Fibroblast of the aortic adventitia (primary cell): ENCODE data around the gene CCM2. TPM values are rescaled to one million over a fixed set of nuclear protein-coding genes. Genes with fewer than 3 reads are reported as not detected.
A peak's percentile ranks its signal among the peaks of the same experiment; 100 is the strongest.
"Not testable (repeated sequence)": the region's sequence is repeated elsewhere in the genome, so short reads cannot be mapped to it uniquely, and the experiment has no call there.

Experiments used
- DNase-seq: peaks from one replicate; pipeline ENCODE4 v3.0.0-alpha.2; 2010; ENCODE audit warnings: low read depth
- H3K4me3 ChIP-seq: 2 replicates; pipeline ENCODE4 v1.5.1; 2011; ENCODE audit warnings: low read depth, mild to moderate bottlenecking, control low read depth, low read length, moderate library complexity
- total RNA-seq: library from RNA; depleted of rRNA; stranded (reverse); fragments of >200 nt; gene quantifications from 2 replicates; pipeline ENCODE4 v1.2.3, GENCODE V29; 2012; ENCODE audit warnings: low replicate concordance
- TF ChIP-seq, protein P1 (sequence below): IDR thresholded peaks from 2 replicates; pipeline ENCODE4 v1.5.1; 2011; ENCODE audit warnings: mild to moderate bottlenecking, low read length, control low read depth, inconsistent platforms; ENCODE audit not compliant: insufficient read depth

Gene CCM2
- total RNA-seq, 1 donor, result 42.9 TPM

DNA sequence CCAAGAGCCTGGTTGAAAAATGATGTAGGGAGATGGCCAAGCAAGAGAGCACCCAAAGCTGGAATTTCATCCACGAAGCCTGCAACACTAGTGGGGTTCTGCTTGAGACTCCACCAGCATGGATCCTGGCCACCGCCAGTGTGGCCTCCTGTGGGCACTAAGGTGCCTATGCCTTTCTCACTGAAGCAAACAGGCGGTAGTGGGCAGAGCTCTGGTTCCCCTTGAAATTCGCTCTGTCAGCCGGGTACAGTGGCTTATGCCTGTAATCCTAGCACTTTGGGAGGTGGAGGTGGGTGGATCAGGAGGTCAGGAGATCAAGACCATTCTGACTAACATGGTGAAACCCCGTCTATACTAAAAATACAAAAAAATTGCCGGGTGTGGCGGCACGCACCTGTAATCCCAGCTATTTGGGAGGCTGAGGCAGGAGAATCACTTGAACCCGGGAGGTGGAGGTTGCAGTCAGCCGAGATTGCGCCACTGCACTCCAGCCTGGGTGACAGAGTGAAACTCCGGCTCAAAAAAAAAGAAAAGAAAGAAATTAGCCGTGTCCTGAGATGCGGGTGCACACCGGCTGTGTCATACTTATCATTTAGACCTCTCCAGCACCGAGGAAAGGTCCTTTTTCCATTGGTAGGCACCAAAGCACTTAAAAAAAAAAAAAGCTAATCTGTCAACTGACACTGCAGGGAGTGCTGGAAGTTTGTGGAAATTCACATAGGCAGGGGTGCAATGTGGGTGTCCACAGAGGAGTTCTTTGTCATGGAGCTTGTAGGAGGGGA lies 28.3 kb downstream of the CCM2 start:
- no peak for DNase-seq
- H3K4me3 ChIP-seq, result no peak overlapping the region
- TF ChIP-seq, protein P1, sequence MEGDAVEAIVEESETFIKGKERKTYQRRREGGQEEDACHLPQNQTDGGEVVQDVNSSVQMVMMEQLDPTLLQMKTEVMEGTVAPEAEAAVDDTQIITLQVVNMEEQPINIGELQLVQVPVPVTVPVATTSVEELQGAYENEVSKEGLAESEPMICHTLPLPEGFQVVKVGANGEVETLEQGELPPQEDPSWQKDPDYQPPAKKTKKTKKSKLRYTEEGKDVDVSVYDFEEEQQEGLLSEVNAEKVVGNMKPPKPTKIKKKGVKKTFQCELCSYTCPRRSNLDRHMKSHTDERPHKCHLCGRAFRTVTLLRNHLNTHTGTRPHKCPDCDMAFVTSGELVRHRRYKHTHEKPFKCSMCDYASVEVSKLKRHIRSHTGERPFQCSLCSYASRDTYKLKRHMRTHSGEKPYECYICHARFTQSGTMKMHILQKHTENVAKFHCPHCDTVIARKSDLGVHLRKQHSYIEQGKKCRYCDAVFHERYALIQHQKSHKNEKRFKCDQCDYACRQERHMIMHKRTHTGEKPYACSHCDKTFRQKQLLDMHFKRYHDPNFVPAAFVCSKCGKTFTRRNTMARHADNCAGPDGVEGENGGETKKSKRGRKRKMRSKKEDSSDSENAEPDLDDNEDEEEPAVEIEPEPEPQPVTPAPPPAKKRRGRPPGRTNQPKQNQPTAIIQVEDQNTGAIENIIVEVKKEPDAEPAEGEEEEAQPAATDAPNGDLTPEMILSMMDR, result no peak

DNA sequence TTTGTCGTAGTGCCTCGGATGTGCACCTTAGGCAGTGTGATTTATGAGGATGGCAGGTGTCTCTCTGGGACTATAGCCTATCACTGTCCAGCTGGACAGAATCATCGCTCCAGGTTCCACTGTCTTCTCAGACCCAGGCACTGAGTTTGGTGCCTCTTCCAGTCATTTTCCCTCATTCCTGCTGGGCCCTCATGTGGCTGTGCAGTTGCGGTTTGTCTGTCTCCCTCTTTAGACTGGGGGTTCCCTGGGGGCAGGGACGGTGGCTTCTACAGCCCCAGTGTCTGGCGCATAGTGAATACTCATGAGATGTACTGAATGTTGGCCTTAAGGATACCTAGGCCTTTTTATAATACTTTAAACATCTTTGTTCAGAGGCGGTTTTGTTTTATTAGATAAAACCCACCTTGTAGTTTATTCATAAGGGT lies 28.9 kb downstream of the CCM2 start:
- TF ChIP-seq, protein P1, result no peak
- no peak for DNase-seq
- no peak overlapping the region for H3K4me3 ChIP-seq

DNA sequence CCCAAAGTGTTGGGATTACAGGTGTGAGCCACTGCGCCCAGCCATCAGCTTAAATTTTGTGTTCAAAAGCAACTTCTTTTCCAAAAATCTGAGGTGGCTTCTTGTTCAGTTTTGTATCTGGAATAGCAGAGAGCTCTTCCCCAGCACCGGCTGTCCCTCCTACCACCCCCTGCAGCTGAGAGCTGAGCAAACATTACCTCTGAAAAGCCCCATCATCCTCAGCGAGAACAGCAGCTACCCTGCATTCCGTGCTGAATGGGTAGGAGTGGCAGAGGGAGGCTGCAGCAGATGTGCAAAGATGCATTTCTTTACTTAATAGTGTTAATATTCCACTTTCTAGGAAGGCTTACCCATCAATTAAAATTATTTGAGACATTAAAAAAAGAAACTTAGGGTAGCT lies 31.8 kb downstream of the CCM2 start:
- H3K4me3 ChIP-seq, result no peak overlapping the region
- DNase-seq, result no peak
- TF ChIP-seq, protein P1, result no peak

DNA sequence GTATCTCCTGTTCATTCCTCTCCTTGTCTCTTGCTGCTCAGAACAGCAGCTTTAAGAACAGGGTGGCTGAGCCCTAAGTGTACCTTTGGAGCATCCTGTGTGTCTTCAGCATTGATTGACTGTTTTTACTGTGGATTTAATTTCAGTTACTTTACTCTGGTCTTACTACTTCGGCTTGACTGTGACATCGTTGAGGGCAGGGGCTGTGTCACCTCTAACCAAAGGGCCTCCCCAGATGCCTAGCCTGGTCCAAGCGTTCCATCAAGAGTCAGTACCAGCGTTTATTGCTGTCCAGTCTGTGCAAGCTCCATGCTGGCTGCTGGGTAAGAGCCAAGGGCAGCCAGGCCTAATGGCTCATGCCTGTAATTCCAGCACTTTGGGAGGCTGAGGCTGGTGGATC lies 32.4 kb downstream of the CCM2 start:
- TF ChIP-seq, protein P1, result no peak
- no peak for DNase-seq
- H3K4me3 ChIP-seq, result no peak overlapping the region

DNA sequence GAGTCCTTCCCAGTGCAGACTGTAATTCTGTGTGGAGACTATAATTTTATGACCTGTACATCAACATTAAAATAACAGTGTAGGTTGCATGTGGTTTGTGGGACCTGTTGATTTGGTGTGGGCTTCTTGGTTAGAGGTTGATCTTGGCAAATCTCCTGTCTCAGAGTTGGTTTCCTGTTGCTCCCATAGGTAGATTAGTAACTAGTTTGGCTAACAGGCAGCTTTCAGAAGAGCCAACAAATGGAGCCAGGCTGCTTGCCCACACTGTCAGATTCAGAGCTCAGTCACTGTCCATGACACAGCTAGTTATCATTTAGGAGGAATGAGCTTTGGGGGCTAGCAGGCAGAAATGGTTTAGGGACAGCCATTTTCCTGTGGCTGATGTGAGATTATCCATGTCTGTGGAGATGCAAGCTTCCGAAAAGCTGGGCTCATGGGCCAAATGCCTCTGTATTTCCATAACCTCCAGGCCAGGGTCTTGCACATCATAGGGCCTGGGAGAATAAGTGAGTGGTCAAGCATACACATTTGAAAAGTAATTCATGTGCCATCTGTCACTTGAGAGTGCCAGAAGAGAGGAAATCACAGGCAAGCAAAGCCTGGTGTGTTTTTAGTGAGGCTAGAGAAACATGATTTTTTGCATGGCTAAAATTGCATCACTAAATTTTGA lies 33.4 kb downstream of the CCM2 start:
- no peak overlapping the region for H3K4me3 ChIP-seq
- peak; percentile 45 for DNase-seq
- TF ChIP-seq, protein P1, result no peak

DNA sequence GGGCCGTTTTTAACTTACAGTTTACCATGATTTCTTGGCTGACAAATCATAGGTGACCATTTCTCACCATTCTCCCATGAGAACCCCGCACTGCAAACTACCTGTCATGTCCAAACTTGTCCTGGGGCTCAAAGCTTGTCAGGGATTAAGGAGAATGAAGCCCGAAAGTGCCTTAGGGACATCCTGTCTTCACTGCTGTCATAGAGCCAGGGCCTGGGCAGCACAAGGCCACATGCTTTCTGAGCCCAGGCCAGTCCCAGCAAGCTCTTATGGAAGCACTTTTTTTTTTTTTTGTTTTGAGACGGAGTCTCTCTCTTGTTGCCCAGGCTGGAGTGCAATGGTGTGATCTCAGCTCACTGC lies 33.9 kb downstream of the CCM2 start:
- no peak for DNase-seq
- H3K4me3 ChIP-seq, result no peak overlapping the region
- TF ChIP-seq, protein P1, result no peak

DNA sequence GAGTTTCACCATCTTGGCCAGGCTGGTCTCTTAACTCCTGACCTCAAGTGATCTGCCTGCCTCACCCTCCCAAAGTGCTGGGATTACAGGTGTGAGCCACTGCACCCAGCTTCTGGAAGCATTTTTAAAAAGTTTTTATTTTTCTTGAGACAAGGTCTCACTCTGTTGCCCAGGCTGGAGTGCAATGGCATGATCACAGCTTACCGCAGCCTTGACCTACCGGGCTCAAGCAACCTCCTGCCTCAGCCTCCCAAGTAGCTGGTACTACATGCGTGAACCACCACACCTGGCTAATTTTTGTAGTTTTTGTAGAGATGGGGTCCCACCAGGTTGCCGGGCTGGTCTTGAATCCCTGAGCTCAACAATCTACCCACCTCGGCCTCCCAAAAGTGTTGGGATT lies 34.7 kb downstream of the CCM2 start:
- not testable (repeated sequence) for DNase-seq, H3K4me3 ChIP-seq
